ENCODE data around the gene MEIS1.

The MEIS1 gene

GRCh38 chr2:66585587-66585986 lies 150.7 kb downstream of the MEIS1 start:
- no peak for DNase-seq

GRCh38 chr2:66587216-66587615 lies 152.3 kb downstream of the MEIS1 start:
- no peak for DNase-seq

- DNase-seq = no peak
Observed at GRCh38 chr2:66594001-66594400, 159.1 kb downstream of the MEIS1 start.

- DNase-seq = no peak
Observed at GRCh38 chr2:66595556-66595955, 160.6 kb downstream of the MEIS1 start.

- no peak for DNase-seq
Observed at GRCh38 chr2:66596256-66596655, 161.3 kb downstream of the MEIS1 start.

GRCh38 chr2:66601624-66602023 lies 166.7 kb downstream of the MEIS1 start:
- DNase-seq = no peak

GRCh38 chr2:66602341-66602740 lies 167.4 kb downstream of the MEIS1 start:
- DNase-seq = no peak

- DNase-seq = no peak
Observed at GRCh38 chr2:66604326-66604725, 169.4 kb downstream of the MEIS1 start.

- DNase-seq = no peak
Observed at GRCh38 chr2:66604976-66605375, 170.1 kb downstream of the MEIS1 start.

GRCh38 chr2:66607152-66607551 lies 172.2 kb downstream of the MEIS1 start:
- DNase-seq = no peak
